GM12872 (cell line): Measurements from ENCODE around the gene C5orf15.

Experiments
- CTCF ChIP-seq: IDR thresholded peaks from 3 replicates; pipeline ENCODE4 v1.5.1; 2011; ENCODE audit warnings: low read depth, mild to moderate bottlenecking, low read length, moderate library complexity; ENCODE audit not compliant: insufficient read depth

The C5orf15 gene

GRCh38 chr5:133919148-133920136 lies 49.0 kb downstream of the C5orf15 start:
- peak; percentile 41; the same call in 2 of the 3 replicates for TF ChIP-seq CTCF

DNA sequence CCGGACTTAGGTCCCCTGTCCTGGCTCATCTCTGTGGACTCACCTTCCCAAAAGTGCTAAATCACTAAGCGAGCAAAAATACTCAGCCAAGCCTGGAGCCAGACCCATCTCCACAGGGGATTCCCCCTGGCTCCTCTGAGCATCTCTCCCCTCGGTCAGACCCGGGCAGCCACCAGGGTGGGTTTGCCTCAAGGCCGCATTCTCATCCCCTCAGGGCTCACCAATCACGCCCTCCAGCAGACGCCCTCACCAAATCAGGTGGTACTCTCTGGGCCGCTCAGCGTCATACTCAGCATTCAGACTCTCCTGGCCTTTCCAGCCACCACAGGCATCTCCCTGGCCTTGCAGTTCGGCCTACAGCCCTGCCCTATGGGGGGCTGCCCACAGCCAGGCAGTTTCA lies 49.7 kb downstream of the C5orf15 start:
- TF ChIP-seq CTCF, result no peak

GRCh38 chr5:133918316-133918715 lies 50.1 kb downstream of the C5orf15 start:
- no peak for TF ChIP-seq CTCF

DNA sequence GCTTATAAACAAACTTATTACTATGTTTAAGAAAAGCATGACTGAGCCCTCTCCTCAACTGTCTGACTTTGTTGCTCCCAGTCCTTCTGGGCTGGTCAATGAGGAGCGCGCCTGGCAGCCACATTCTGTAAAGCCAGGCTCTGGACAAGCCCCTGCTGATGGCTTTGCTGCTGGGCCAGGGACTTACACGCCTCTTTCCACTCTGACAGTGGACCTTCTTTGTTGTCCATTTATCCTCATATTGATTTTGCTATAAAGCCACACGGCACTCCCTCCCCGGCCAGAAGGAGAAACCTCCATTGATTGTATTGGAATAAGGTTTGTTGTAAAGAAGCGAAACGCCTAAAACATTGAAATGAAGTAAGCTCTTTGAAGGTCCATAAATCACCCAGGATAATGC lies 50.6 kb downstream of the C5orf15 start:
- no peak for TF ChIP-seq CTCF

- no peak for TF ChIP-seq CTCF
These were observed 51.5 kb downstream of the C5orf15 start for GRCh38 chr5:133916914-133917313.

- TF ChIP-seq CTCF, result no peak
These were observed 51.9 kb downstream of the C5orf15 start for GRCh38 chr5:133916479-133916878.

GRCh38 chr5:133914434-133914833 lies 54.0 kb downstream of the C5orf15 start:
- TF ChIP-seq CTCF, result no peak
